Esophagus squamous epithelium (tissue), 4 donors: Measurements from ENCODE around the gene GLT8D1.

Experiments used
- POLR2A ChIP-seq, 4 donors: fragments of 450-650 bp; IDR thresholded peaks; one replicate each; pipeline ENCODE4 v1.6.1; 2017; ENCODE audit warnings: antibody characterized with exemption in 4 of 4, mild to moderate bottlenecking in 4 of 4, moderate library complexity in 3 of 4
- TF ChIP-seq, protein P1 (sequence below), 6 experiments: fragments of 450-650 bp in 4 of 6; fragments of 200-600 bp in 2 of 6; sonication (generic) in 2 of 6; IDR thresholded peaks; one replicate each; pipeline ENCODE4 v1.5.1; 2016 to 2019; ENCODE audit warnings: antibody characterized with exemption in 6 of 6, mild to moderate bottlenecking in 4 of 6, moderate library complexity in 4 of 6

DNA sequence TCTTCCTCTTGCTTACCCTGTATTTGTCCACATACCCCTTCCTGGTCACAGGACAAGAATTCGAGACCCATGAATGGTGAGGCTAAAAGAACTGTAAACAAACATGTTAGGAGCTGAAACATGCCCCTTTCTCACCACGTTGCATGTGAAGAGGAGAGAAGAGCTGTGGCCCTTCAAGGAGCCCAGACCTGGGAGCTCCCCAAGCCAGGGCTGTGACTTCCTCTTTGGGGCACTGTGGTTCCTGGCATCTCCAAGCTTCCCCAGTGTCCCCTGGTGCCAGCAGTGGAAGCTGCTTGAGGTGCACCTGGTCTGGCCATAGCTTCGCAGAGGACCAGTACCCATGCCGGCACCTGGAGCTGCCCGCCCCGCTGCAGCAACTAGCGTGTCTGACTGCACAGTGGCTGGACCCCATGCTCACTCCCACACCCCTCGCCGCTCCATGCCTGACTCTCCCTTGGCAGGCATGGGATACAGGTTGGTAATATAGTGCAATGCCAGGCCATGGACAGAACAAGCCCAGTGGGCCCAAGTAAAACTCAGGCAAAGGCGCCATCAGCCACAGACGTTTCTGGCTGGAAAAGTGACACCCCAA, 10.2 kb upstream of the GLT8D1 start:
- TF ChIP-seq, protein P1, sequence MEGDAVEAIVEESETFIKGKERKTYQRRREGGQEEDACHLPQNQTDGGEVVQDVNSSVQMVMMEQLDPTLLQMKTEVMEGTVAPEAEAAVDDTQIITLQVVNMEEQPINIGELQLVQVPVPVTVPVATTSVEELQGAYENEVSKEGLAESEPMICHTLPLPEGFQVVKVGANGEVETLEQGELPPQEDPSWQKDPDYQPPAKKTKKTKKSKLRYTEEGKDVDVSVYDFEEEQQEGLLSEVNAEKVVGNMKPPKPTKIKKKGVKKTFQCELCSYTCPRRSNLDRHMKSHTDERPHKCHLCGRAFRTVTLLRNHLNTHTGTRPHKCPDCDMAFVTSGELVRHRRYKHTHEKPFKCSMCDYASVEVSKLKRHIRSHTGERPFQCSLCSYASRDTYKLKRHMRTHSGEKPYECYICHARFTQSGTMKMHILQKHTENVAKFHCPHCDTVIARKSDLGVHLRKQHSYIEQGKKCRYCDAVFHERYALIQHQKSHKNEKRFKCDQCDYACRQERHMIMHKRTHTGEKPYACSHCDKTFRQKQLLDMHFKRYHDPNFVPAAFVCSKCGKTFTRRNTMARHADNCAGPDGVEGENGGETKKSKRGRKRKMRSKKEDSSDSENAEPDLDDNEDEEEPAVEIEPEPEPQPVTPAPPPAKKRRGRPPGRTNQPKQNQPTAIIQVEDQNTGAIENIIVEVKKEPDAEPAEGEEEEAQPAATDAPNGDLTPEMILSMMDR (IDR thresholded peaks at IDR 0.05) = no peak
- no peak for TF ChIP-seq POLR2A (IDR thresholded peaks at IDR 0.05)
